Measurements from ENCODE around the gene GPR180.

The GPR180 gene

GRCh38 chr13:94664889-94665288, 63.2 kb downstream of the GPR180 start:
- Histone ChIP-seq H3K27me3 (no peaks in the 10 kb centered on the region), H3K4me2 (no peak overlapping the region), H3K36me3 (no peaks in the 10 kb centered on the region), H3K27ac (no peak overlapping the region), H3K9ac (no peak overlapping the region), H3K9me3 (replicated peaks in 1 of 11) (peaks cover 0 to 10% (median 0%) of the 10 kb centered on the region in 11 experiments; a peak in 3 of 22 replicates), H3K4me1 (peaks cover 0 to 30% (median 0%) of the 10 kb centered on the region in 10 experiments; a peak in 7 of 20 replicates), H4K20me1 (no peaks in the 10 kb centered on the region), H3K4me3 (no peak overlapping the region)
- no peak for TF ChIP-seq Cebpa-rat (IDR thresholded peaks at IDR 0.05)

DNA sequence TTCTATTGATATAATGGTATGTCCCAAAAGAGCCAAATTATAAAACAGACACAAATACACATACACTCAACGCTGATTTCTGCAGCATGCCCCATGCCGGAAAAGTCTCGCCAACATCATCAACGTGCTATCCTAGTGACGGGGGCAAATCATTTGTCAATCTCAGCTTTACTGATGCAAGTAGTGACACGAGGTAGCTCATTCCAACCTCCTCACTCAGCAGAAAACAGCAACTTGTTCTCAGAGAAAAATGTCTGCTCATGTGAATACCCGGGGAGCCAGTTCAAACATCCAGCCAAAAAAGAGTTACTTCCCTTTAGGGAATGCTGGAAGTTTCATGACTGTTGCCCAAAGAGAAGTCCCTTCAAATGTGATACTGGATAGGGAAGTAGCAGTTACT, 64.4 kb downstream of the GPR180 start:
- Histone ChIP-seq H3K27me3 (no peaks in the 10 kb centered on the region), H3K36me3 (no peaks in the 10 kb centered on the region)
- TF ChIP-seq Cebpa-rat (IDR thresholded peaks at IDR 0.05): no peak

GRCh38 chr13:94667190-94667589, 65.5 kb downstream of the GPR180 start:
- Histone ChIP-seq H3K27ac (no peak overlapping the region; a peak in 1 of 22 replicates), H3K36me3 (no peaks in the 10 kb centered on the region), H3K27me3 (no peaks in the 10 kb centered on the region), H3K4me1 (peaks cover 0 to 30% (median 0%) of the 10 kb centered on the region in 10 experiments; a peak in 7 of 20 replicates), H3K9me3 (replicated peaks in 1 of 11) (peaks cover 0 to 10% (median 0%) of the 10 kb centered on the region in 11 experiments; a peak in 3 of 22 replicates), H3K4me3 (no peak overlapping the region), H3K9ac (no peak overlapping the region), H3K4me2 (peak overlapping the region in 3 of 11 experiments; percentile 39 to 56 (median 50); a peak in 5 of 22 replicates), H4K20me1 (no peaks in the 10 kb centered on the region)
- no peak for TF ChIP-seq Cebpa-rat (IDR thresholded peaks at IDR 0.05)

More for the DNA sequence above, 64.4 kb downstream of the GPR180 start:
- Histone ChIP-seq H3K4me3 (no peak overlapping the region), H3K4me1 (peaks cover 0 to 30% (median 0%) of the 10 kb centered on the region in 10 experiments; a peak in 7 of 20 replicates), H3K9me3 (replicated peaks in 1 of 11) (peaks cover 0 to 10% (median 0%) of the 10 kb centered on the region in 11 experiments; a peak in 3 of 22 replicates), H4K20me1 (no peaks in the 10 kb centered on the region), H3K9ac (no peak overlapping the region), H3K4me2 (peak overlapping the region in 2 of 11 experiments; percentile 50 to 56; a peak in 4 of 22 replicates), H3K27ac (no peak overlapping the region)

DNA sequence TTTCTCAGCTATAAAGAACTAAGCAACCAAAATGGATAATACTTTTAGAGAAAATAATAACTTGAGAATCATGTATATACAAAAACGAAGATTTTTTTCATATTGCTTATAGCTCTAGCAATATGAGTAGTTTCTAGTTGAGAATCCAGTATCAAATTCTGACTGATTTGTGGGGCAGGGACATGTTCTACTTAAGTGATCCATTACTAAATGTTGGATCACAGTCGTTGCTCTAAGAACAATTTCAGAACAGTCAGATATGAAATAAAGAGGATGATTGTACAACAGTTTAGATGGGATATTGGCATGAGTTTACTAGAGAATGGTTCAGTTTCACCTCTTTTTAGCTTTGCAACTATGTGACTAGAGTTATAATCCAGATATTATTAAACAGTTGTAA, 70.7 kb downstream of the GPR180 start:
- Histone ChIP-seq H3K4me3 (no peak overlapping the region), H3K27ac (no peak overlapping the region), H3K9me3 (replicated peaks in 1 of 11) (peaks cover 0 to 10% (median 0%) of the 10 kb centered on the region in 11 experiments; a peak in 3 of 22 replicates), H3K9ac (no peak overlapping the region), H3K36me3 (no peaks in the 10 kb centered on the region), H4K20me1 (no peaks in the 10 kb centered on the region), H3K4me2 (no peak overlapping the region), H3K4me1 (peaks cover 0 to 8% (median 0%) of the 10 kb centered on the region in 10 experiments; a peak in 6 of 20 replicates), H3K27me3 (no peaks in the 10 kb centered on the region)
- TF ChIP-seq Cebpa-rat (IDR thresholded peaks at IDR 0.05): no peak

GRCh38 chr13:94673851-94674250, 72.2 kb downstream of the GPR180 start:
- H3K9me3 ChIP-seq (replicated peaks in 1 of 11): 0 out of 22 replicates have a peak, but pooled peaks cover 0 to under 1% (median 0%) of the 10 kb centered on the region in 11 experiments
- H3K4me2 ChIP-seq: no peak overlapping the region
- TF ChIP-seq Cebpa-rat (IDR thresholded peaks at IDR 0.05): no peak
- no peaks in the 10 kb centered on the region for H3K4me1 ChIP-seq
- no peaks in the 10 kb centered on the region for H3K36me3 ChIP-seq
- no peak overlapping the region for H3K27ac ChIP-seq
- H3K27me3 ChIP-seq: no peaks in the 10 kb centered on the region
- H3K9ac ChIP-seq: no peak overlapping the region
- H3K4me3 ChIP-seq: no peak overlapping the region
- H4K20me1 ChIP-seq: no peaks in the 10 kb centered on the region

DNA sequence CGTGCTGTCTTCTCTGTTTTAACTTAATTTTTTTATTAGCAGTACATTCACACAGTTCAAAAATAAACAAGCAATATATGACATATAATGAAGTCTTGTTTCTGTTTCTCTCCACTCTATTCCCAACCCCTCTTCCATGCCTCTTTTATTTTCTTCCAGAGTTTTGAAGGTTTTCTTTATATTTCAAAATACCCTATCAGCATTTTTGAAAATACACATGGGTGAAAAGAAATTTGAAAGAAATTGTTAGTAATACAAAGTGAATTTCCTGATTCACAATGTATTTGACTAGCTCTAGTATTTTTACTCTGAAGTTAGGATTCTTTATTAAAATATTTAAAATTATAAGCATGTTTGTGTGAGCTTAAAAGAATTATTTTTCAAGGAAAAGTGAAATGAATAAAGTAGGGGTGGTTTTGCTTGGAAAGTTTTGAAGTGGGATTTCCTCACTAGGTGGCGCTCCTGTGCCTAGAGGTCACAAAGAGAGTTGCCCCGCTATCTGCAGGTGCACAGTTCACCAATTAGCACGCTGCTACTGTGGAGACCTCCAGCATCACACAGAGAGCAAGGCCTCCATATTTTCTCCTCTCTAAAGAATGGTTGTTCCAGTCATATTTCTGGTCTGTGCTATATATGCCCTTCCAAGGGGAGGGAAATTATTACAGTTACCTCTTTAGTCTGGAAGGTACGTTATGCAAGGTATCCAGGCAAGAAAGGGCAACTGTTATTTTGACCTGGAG, 73.1 kb downstream of the GPR180 start:
- no peak for TF ChIP-seq Cebpa-rat (IDR thresholded peaks at IDR 0.05)
- H3K27ac ChIP-seq: no peak overlapping the region
- H3K4me2 ChIP-seq: no peak overlapping the region
- no peaks in the 10 kb centered on the region for H3K4me1 ChIP-seq
- no peaks in the 10 kb centered on the region for H3K36me3 ChIP-seq
- H3K9ac ChIP-seq: no peak overlapping the region
- H3K27me3 ChIP-seq: no peaks in the 10 kb centered on the region
- no peaks in the 10 kb centered on the region for H3K9me3 ChIP-seq (replicated peaks in 1 of 11)
- H4K20me1 ChIP-seq: no peaks in the 10 kb centered on the region
- H3K4me3 ChIP-seq: no peak overlapping the region

GRCh38 chr13:94677799-94678198, 76.1 kb downstream of the GPR180 start:
- Histone ChIP-seq H3K36me3 (no peaks in the 10 kb centered on the region), H3K9me3 (replicated peaks in 1 of 11) (no peaks in the 10 kb centered on the region), H3K4me1 (no peaks in the 10 kb centered on the region), H3K27me3 (no peaks in the 10 kb centered on the region), H3K4me3 (no peak overlapping the region), H3K9ac (no peak overlapping the region), H3K4me2 (no peak overlapping the region), H3K27ac (no peak overlapping the region), H4K20me1 (no peaks in the 10 kb centered on the region)
- no peak for TF ChIP-seq Cebpa-rat (IDR thresholded peaks at IDR 0.05)

DNA sequence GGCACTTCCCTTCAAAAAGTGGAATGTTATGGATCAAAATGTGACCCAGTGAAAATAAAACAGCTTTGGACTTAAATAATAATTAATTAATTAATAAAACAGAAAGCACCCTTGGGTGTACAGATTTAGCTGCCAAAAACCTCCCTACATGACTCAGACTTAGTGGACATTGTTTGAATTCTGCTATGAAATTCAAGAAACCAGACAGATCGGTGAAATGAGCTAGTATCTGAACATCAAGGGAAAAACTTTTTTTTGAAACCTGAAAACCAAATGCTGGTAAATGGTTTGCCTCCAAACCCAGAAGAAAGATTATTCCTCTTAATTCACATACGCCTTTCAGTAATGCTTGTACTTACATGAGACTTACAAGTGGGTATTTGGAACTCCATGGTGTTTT, 77.2 kb downstream of the GPR180 start:
- Histone ChIP-seq H3K4me1 (no peaks in the 10 kb centered on the region), H3K9ac (no peak overlapping the region), H3K36me3 (no peaks in the 10 kb centered on the region), H3K27ac (no peak overlapping the region), H3K27me3 (no peaks in the 10 kb centered on the region), H3K4me2 (no peak overlapping the region), H3K4me3 (no peak overlapping the region), H4K20me1 (no peaks in the 10 kb centered on the region), H3K9me3 (replicated peaks in 1 of 11) (no peaks in the 10 kb centered on the region)
- TF ChIP-seq Cebpa-rat (IDR thresholded peaks at IDR 0.05): no peak

DNA sequence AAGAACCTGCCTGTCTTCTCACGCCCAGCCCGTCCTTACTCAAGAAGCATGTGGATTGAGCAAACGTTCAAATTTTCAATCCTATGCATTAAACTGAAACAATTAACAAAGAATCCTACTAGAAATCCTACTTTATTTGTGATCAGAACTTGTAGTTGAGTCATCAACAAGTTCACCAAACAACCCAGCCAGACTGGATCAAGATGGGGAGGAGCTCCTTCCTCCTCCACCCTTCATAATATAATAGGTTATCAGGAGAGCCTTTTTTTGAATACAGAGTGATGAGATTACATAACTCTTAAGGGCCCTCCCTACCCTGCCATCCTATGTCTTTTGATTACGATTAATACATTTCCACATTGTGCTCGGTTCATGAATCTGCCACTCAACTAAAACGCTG, 78.0 kb downstream of the GPR180 start:
- H3K4me3 ChIP-seq: no peak overlapping the region
- TF ChIP-seq Cebpa-rat (IDR thresholded peaks at IDR 0.05): no peak
- no peak overlapping the region for H3K27ac ChIP-seq
- H4K20me1 ChIP-seq: no peaks in the 10 kb centered on the region
- H3K9ac ChIP-seq: no peak overlapping the region
- H3K4me2 ChIP-seq: no peak overlapping the region
- H3K36me3 ChIP-seq: no peaks in the 10 kb centered on the region
- no peaks in the 10 kb centered on the region for H3K4me1 ChIP-seq
- no peaks in the 10 kb centered on the region for H3K9me3 ChIP-seq (replicated peaks in 1 of 11)
- H3K27me3 ChIP-seq: no peaks in the 10 kb centered on the region

DNA sequence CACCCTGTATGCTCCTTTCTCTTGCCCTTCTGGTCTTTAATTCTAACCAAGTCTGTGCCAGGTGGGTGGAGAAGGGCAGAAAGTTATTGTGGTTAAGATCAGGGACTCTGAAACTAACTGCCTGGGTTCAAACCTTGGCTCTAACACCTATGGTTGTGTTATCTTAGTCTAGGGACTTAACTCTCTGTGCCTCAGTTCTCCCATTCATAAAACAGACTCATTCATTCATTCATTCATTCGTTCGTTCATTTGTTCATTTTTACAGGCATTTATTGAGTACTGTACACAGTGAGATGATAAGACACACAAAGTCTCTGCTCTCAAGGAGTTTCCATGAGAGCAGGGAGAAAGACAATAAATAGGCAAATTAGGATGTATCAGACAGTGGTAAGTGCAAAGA, 80.6 kb downstream of the GPR180 start:
- no peak for TF ChIP-seq Cebpa-rat (IDR thresholded peaks at IDR 0.05)
- Histone ChIP-seq H3K4me3 (no peak overlapping the region), H3K27ac (no peak overlapping the region), H4K20me1 (no peaks in the 10 kb centered on the region), H3K9ac (no peak overlapping the region), H3K27me3 (no peaks in the 10 kb centered on the region), H3K4me2 (no peak overlapping the region), H3K9me3 (replicated peaks in 1 of 11) (no peaks in the 10 kb centered on the region), H3K36me3 (no peaks in the 10 kb centered on the region), H3K4me1 (no peaks in the 10 kb centered on the region)

Data from BLaER1 treated with 17β-estradiol and CSF1 and Interleukin-3, amounts not matched to agents 10 nM and 100 nM (cell line).